Muscle of leg (tissue), 11 donors: Measurements from ENCODE around the gene TUBB. TPM values are rescaled to one million over a fixed set of nuclear protein-coding genes. Genes with fewer than 3 reads are reported as not detected.
"Not testable (repeated sequence)": the region's sequence is repeated elsewhere in the genome, so short reads cannot be mapped to it uniquely, and the experiment has no call there.

Experiments used
- DNase-seq: peaks from one replicate; pipeline ENCODE4 v3.0.0; 2013
- H3K27ac ChIP-seq: one replicate; pipeline ENCODE4 v1.5.1; 2013; ENCODE audit warnings: mild to moderate bottlenecking, low read length, control low read depth
- H3K27me3 ChIP-seq: one replicate; pipeline ENCODE4 v1.6.1; 2013; ENCODE audit warnings: low read length; ENCODE audit not compliant: control insufficient read depth, insufficient read depth
- H3K36me3 ChIP-seq: one replicate; pipeline ENCODE4 v1.6.1; 2013; ENCODE audit warnings: low read length; ENCODE audit not compliant: control insufficient read depth, insufficient read depth
- H3K4me1 ChIP-seq: one replicate; pipeline ENCODE4 v1.6.1; 2013; ENCODE audit warnings: low read length; ENCODE audit not compliant: control insufficient read depth, insufficient read depth
- H3K4me3 ChIP-seq: one replicate; pipeline ENCODE4 v1.5.1; 2013; ENCODE audit warnings: low read length, control low read depth
- H3K9me3 ChIP-seq: replicated peaks from 2 replicates; pipeline ENCODE4 v1.6.1; 2013; ENCODE audit warnings: low read depth, low read length; ENCODE audit not compliant: control insufficient read depth
- WGBS: methylation state at CpG from one replicate; pipeline ENCODE4 v1.1.5; 2013; ENCODE audit warnings: missing lambda C conversion rate; ENCODE audit not compliant: insufficient coverage; 5-methylcytosine and 5-hydroxymethylcytosine counted together
- polyA plus RNA-seq, 8 donors: library from polyadenylated mRNA; unstranded; fragments of 120-200 nt; gene quantifications; one replicate each; pipeline versions ENCODE4 v1.2.1 to v1.2.3, GENCODE V29; 2013; ENCODE audit warnings: inconsistent platforms in 1 of 8, low replicate concordance in 1 of 8; ENCODE audit not compliant: insufficient read length in 8 of 8, insufficient read depth in 1 of 8
- total RNA-seq: library from RNA; stranded (reverse); fragments of 120-200 nt; gene quantifications from one replicate; pipeline ENCODE4 v1.2.4, GENCODE V29; 2013

TUBB gene
- total and polyA plus RNA-seq, 9 donors, result 403 to 1,098 (median 965) TPM

- not testable (repeated sequence) for H3K9me3 ChIP-seq, DNase-seq, H3K27me3 ChIP-seq
- Histone ChIP-seq H3K27ac (peak overlapping the region; percentile 99), H3K4me3 (peak overlapping the region; percentile 57), H3K4me1 (peaks cover 27% of the 10 kb centered on the region), H3K36me3 (peaks cover 34% of the 10 kb centered on the region)
- 98% methylated on average over 14 of the region's 37 CpGs for WGBS
Observed at GRCh38 chr6:30717845-30718720, 2.1 kb upstream of the TUBB start.

- Histone ChIP-seq H3K9me3 (no peaks in the 10 kb centered on the region), H3K36me3 (peaks cover 35% of the 10 kb centered on the region), H3K27ac (peak overlapping the region; percentile 99), H3K4me1 (peaks cover 29% of the 10 kb centered on the region), H3K4me3 (peak overlapping the region; percentile 91), H3K27me3 (no peaks in the 10 kb centered on the region)
- 34% methylated on average over 4 of the region's 8 CpGs for WGBS
- DNase-seq, result no peak
Observed at GRCh38 chr6:30719356-30719755, 796 bp upstream of the TUBB start.

GRCh38 chr6:30720738-30721197 lies 616 bp downstream of the TUBB start:
- WGBS, result 0% methylated on average over 24 of the region's 29 CpGs
- peak; percentile 83 for DNase-seq
- no peaks in the 10 kb centered on the region for H3K9me3 ChIP-seq
- H3K36me3 ChIP-seq, result peaks cover 42% of the 10 kb centered on the region
- H3K4me3 ChIP-seq, result peak overlapping the region; percentile 91
- H3K27me3 ChIP-seq, result no peaks in the 10 kb centered on the region
- peaks cover 32% of the 10 kb centered on the region for H3K4me1 ChIP-seq
- H3K27ac ChIP-seq, result peak overlapping the region; percentile 97

- no peaks in the 10 kb centered on the region for H3K27me3 ChIP-seq
- peaks cover 46% of the 10 kb centered on the region for H3K36me3 ChIP-seq
- H3K4me3 ChIP-seq, result peak overlapping the region; percentile 91
- no peaks in the 10 kb centered on the region for H3K9me3 ChIP-seq
- under 1% methylated on average over 57 of the region's 71 CpGs for WGBS
- DNase-seq, result peak; percentile 97
- peaks cover 33% of the 10 kb centered on the region for H3K4me1 ChIP-seq
- H3K27ac ChIP-seq, result peak overlapping the region; percentile 97
Observed at GRCh38 chr6:30721198-30722024, 1.3 kb downstream of the TUBB start.

- Histone ChIP-seq H3K36me3 (peaks cover 46% of the 10 kb centered on the region), H3K4me3 (peak overlapping the region; percentile 91), H3K4me1 (peaks cover 28% of the 10 kb centered on the region), H3K27ac (peak overlapping the region; percentile 97)
- not testable (repeated sequence) for H3K9me3 ChIP-seq, DNase-seq, H3K27me3 ChIP-seq
- WGBS, result 0% methylated on average over 7 of the region's 10 CpGs
Observed at GRCh38 chr6:30722025-30722279, 1.8 kb downstream of the TUBB start.

- peak overlapping the region; percentile 91 for H3K4me3 ChIP-seq
- H3K27me3 ChIP-seq, result no peaks in the 10 kb centered on the region
- H3K9me3 ChIP-seq, result no peaks in the 10 kb centered on the region
- H3K27ac ChIP-seq, result peak overlapping the region; percentile 97
- DNase-seq, result peak; percentile 82
- H3K4me1 ChIP-seq, result peaks cover 28% of the 10 kb centered on the region
- 5% methylated on average over 26 of the region's 27 CpGs for WGBS
- peaks cover 49% of the 10 kb centered on the region for H3K36me3 ChIP-seq
Observed at GRCh38 chr6:30722280-30723112, 2.3 kb downstream of the TUBB start.

GRCh38 chr6:30723159-30723842 lies 3.1 kb downstream of the TUBB start:
- H3K27me3 ChIP-seq, H3K4me3 ChIP-seq, DNase-seq, H3K9me3 ChIP-seq: not testable (repeated sequence)
- 67% methylated on average over 6 of the region's 16 CpGs for WGBS
- Histone ChIP-seq H3K36me3 (peaks cover 57% of the 10 kb centered on the region), H3K27ac (peak overlapping the region; percentile 38), H3K4me1 (peaks cover 25% of the 10 kb centered on the region)

GRCh38 chr6:30723843-30724741 lies 3.9 kb downstream of the TUBB start:
- not testable (repeated sequence) for H3K27me3 ChIP-seq, H3K9me3 ChIP-seq, H3K27ac ChIP-seq, H3K4me3 ChIP-seq, DNase-seq
- WGBS, result 54% methylated on average over 13 of the region's 29 CpGs
- H3K36me3 ChIP-seq, result peaks cover 61% of the 10 kb centered on the region
- peaks cover 22% of the 10 kb centered on the region for H3K4me1 ChIP-seq
